ENCODE results near the gene JAZF1. TPM values are rescaled to one million over a fixed set of nuclear protein-coding genes. Genes with fewer than 3 reads are reported as not detected.

Gene JAZF1
- total RNA-seq, 4 donors from 2014 or later, result 27.8 to 36.5 (median 30.5) TPM

GRCh38 chr7:28142650-28143049 is 37.9 kb downstream of the JAZF1 start:
- 78 to 80% methylated on average over 1 of the region's 3 CpGs for WGBS, 2 donors (ENCODE audit: low coverage in 1 of 2)
- Histone ChIP-seq H3K4me3 (no peak overlapping the region), H3K4me1 (peaks cover 2 to 46% (median 4%) of the 10 kb centered on the region in 3 donors), H3K27ac (no peak overlapping the region), H3K9me3 (no peaks in the 10 kb centered on the region), H3K36me3 (no peaks in the 10 kb centered on the region), H3K27me3 (no peaks in the 10 kb centered on the region)
- no peak for ATAC-seq
- TF ChIP-seq, protein P1, sequence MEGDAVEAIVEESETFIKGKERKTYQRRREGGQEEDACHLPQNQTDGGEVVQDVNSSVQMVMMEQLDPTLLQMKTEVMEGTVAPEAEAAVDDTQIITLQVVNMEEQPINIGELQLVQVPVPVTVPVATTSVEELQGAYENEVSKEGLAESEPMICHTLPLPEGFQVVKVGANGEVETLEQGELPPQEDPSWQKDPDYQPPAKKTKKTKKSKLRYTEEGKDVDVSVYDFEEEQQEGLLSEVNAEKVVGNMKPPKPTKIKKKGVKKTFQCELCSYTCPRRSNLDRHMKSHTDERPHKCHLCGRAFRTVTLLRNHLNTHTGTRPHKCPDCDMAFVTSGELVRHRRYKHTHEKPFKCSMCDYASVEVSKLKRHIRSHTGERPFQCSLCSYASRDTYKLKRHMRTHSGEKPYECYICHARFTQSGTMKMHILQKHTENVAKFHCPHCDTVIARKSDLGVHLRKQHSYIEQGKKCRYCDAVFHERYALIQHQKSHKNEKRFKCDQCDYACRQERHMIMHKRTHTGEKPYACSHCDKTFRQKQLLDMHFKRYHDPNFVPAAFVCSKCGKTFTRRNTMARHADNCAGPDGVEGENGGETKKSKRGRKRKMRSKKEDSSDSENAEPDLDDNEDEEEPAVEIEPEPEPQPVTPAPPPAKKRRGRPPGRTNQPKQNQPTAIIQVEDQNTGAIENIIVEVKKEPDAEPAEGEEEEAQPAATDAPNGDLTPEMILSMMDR (IDR thresholded peaks at IDR 0.05), result no peak
- TF ChIP-seq POLR2AphosphoS5 (IDR thresholded peaks at IDR 0.05) (no peak), EP300 (IDR thresholded peaks at IDR 0.05) (no peak), POLR2A (IDR thresholded peaks at IDR 0.05) (no peak)

DNA sequence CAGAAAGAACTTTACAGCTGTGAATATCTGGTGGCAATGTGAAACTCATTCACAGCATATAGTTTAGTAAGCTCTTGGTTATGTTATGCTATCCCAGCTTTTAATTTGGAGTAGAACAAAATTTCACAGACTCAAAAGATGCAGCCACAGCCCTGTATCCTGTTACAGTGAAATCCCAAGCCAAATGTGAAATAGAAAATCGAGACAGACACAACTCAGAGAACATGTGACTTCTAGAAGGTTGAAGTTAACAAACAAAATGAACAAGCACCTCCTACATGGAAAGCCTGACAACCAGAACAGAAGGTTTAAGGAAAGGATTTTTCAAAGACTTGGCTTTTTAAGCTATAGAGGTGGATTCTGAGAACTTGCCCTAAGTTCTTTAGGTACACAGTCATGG is 39.6 kb downstream of the JAZF1 start:
- Histone ChIP-seq H3K27me3 (no peaks in the 10 kb centered on the region), H3K4me3 (no peak overlapping the region), H3K9me3 (no peaks in the 10 kb centered on the region), H3K27ac (peak overlapping the region in 2 of 4 donors; percentile 19 to 49), H3K36me3 (no peaks in the 10 kb centered on the region), H3K4me1 (peaks cover 2 to 63% (median 5%) of the 10 kb centered on the region in 3 donors)
- TF ChIP-seq POLR2A (IDR thresholded peaks at IDR 0.05) (no peak), POLR2AphosphoS5 (IDR thresholded peaks at IDR 0.05) (no peak), EP300 (IDR thresholded peaks at IDR 0.05) (no peak)
- TF ChIP-seq, protein P1 (IDR thresholded peaks at IDR 0.05), result no peak
- ATAC-seq, result no peak
- whole genome bisulfite sequencing, 2 donors (ENCODE audit: low coverage in 1 of 2), result 8 to 22% methylated on average over 1 of the region's 1 CpG

- H3K27ac ChIP-seq, result no peak overlapping the region
- no peak for TF ChIP-seq POLR2A (IDR thresholded peaks at IDR 0.05)
- no peak for TF ChIP-seq POLR2AphosphoS5 (IDR thresholded peaks at IDR 0.05)
- TF ChIP-seq EP300 (IDR thresholded peaks at IDR 0.05), result no peak
- TF ChIP-seq, protein P1 (IDR thresholded peaks at IDR 0.05), result no peak
- 100% methylated on average over 1 of the region's 2 CpGs; no CpG with 5 or more reads in 1 of the 2 donors for WGBS, 2 donors (ENCODE audit: low coverage in 1 of 2)
- H3K4me1 ChIP-seq, result peaks cover 4 to 64% (median 16%) of the 10 kb centered on the region in 3 donors
- H3K36me3 ChIP-seq, result no peaks in the 10 kb centered on the region
- no peak for ATAC-seq
- H3K4me3 ChIP-seq, result no peak overlapping the region
- no peaks in the 10 kb centered on the region for H3K27me3 ChIP-seq
- no peaks in the 10 kb centered on the region for H3K9me3 ChIP-seq
Observed at GRCh38 chr7:28138837-28139236, 41.8 kb downstream of the JAZF1 start.

GRCh38 chr7:28137463-28137862 is 43.1 kb downstream of the JAZF1 start:
- Histone ChIP-seq H3K4me3 (no peak overlapping the region), H3K27ac (no peak overlapping the region), H3K4me1 (peaks cover 8 to 72% (median 16%) of the 10 kb centered on the region in 3 donors), H3K9me3 (no peaks in the 10 kb centered on the region), H3K27me3 (no peaks in the 10 kb centered on the region), H3K36me3 (no peaks in the 10 kb centered on the region)
- ATAC-seq, result no peak
- TF ChIP-seq, protein P1 (IDR thresholded peaks at IDR 0.05), result no peak
- TF ChIP-seq POLR2AphosphoS5 (IDR thresholded peaks at IDR 0.05) (no peak), EP300 (IDR thresholded peaks at IDR 0.05) (no peak), POLR2A (IDR thresholded peaks at IDR 0.05) (no peak)
- 77 to 88% methylated on average over 3 to 6 of the region's 7 CpGs for WGBS, 2 donors (ENCODE audit: low coverage in 1 of 2)

GRCh38 chr7:28136885-28137284 is 43.7 kb downstream of the JAZF1 start:
- Histone ChIP-seq H3K27ac (peak overlapping the region in 2 of 4 donors; percentile 33 to 56), H3K9me3 (no peaks in the 10 kb centered on the region), H3K27me3 (no peaks in the 10 kb centered on the region), H3K36me3 (no peaks in the 10 kb centered on the region), H3K4me3 (no peak overlapping the region), H3K4me1 (peaks cover 8 to 77% (median 16%) of the 10 kb centered on the region in 3 donors)
- no peak for ATAC-seq
- 77 to 96% methylated on average over 4 of the region's 8 CpGs for WGBS, 2 donors (ENCODE audit: low coverage in 1 of 2)
- TF ChIP-seq POLR2A (IDR thresholded peaks at IDR 0.05) (no peak), EP300 (IDR thresholded peaks at IDR 0.05) (no peak), POLR2AphosphoS5 (IDR thresholded peaks at IDR 0.05) (no peak)
- TF ChIP-seq, protein P1 (IDR thresholded peaks at IDR 0.05), result no peak

Measured in gastroesophageal sphincter (tissue), 4 donors.